AG20443 (cell line): Measurements from ENCODE around the gene MYOZ3.

ENCODE experiments used
- DNase-seq: peaks from one replicate; pipeline ENCODE4 v3.0.0; 2012; ENCODE audit warnings: low spot score, mixed read lengths

MYOZ3 gene

GRCh38 chr5:150659360-150660107 is 1.5 kb upstream of the MYOZ3 start:
- DNase-seq, result no peak

GRCh38 chr5:150660108-150660831 is 781 bp upstream of the MYOZ3 start:
- DNase-seq, result no peak

- no peak for DNase-seq
Observed at GRCh38 chr5:150661821-150662596, 958 bp downstream of the MYOZ3 start.

GRCh38 chr5:150662731-150663516 is 1.9 kb downstream of the MYOZ3 start:
- no peak for DNase-seq

GRCh38 chr5:150663936-150664335 is 2.9 kb downstream of the MYOZ3 start:
- DNase-seq, result no peak

GRCh38 chr5:150665044-150665443 is 4.0 kb downstream of the MYOZ3 start:
- no peak for DNase-seq

GRCh38 chr5:150670275-150670947 is 9.4 kb downstream of the MYOZ3 start:
- DNase-seq, result no peak

GRCh38 chr5:150670948-150671310 is 9.9 kb downstream of the MYOZ3 start:
- DNase-seq, result no peak

GRCh38 chr5:150671509-150672236 is 10.6 kb downstream of the MYOZ3 start:
- DNase-seq, result no peak

GRCh38 chr5:150672237-150672883 is 11.3 kb downstream of the MYOZ3 start:
- DNase-seq, result peak; percentile 58

GRCh38 chr5:150672884-150673275 is 11.8 kb downstream of the MYOZ3 start:
- DNase-seq, result no peak

- DNase-seq, result no peak
Observed at GRCh38 chr5:150674341-150674821, 13.3 kb downstream of the MYOZ3 start.

GRCh38 chr5:150675069-150675468 is 14.0 kb downstream of the MYOZ3 start:
- no peak for DNase-seq

- no peak for DNase-seq
Observed at GRCh38 chr5:150676578-150676977, 15.5 kb downstream of the MYOZ3 start.

- DNase-seq, result no peak
Observed at GRCh38 chr5:150689120-150689519, 28.1 kb downstream of the MYOZ3 start.

GRCh38 chr5:150690760-150691159 is 29.7 kb downstream of the MYOZ3 start:
- no peak for DNase-seq

GRCh38 chr5:150692276-150692675 is 31.2 kb downstream of the MYOZ3 start:
- DNase-seq, result no peak

- no peak for DNase-seq
Observed at GRCh38 chr5:150694612-150695011, 33.6 kb downstream of the MYOZ3 start.

- no peak for DNase-seq
Observed at GRCh38 chr5:150700246-150700593, 39.2 kb downstream of the MYOZ3 start.
